ENCODE measurements around the gene NACC2.
"Not testable (repeated sequence)": the region's sequence is repeated elsewhere in the genome, so short reads cannot be mapped to it uniquely, and the experiment has no call there.

NACC2 gene

GRCh38 chr9:136043441-136043991 lies 51.6 kb downstream of the NACC2 start:
- no peak for DNase-seq

DNA sequence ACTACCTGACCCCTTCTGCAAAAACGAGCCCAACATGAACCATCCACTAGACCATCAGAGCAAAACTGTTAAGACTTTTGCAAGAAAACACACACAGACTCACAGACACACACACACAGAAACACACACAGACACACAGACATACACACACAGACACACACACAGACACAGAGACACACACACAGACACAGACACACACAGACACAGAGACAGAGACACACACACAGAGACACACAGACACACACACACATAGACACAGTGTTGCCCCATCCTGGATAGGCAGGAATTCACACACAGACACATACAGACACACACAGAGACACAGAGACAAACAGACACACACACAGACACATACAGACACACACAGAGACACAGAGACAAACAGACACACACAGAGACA lies 52.5 kb downstream of the NACC2 start:
- DNase-seq, result no peak

- not testable (repeated sequence) for DNase-seq
Observed at GRCh38 chr9:136040848-136041247, 54.2 kb downstream of the NACC2 start.

- DNase-seq, result no peak
Observed at GRCh38 chr9:136039488-136039887, 55.6 kb downstream of the NACC2 start.

- DNase-seq, result no peak
Observed at GRCh38 chr9:136036848-136037247, 58.2 kb downstream of the NACC2 start.

GRCh38 chr9:136036050-136036449 lies 59.0 kb downstream of the NACC2 start:
- no peak for DNase-seq

DNA sequence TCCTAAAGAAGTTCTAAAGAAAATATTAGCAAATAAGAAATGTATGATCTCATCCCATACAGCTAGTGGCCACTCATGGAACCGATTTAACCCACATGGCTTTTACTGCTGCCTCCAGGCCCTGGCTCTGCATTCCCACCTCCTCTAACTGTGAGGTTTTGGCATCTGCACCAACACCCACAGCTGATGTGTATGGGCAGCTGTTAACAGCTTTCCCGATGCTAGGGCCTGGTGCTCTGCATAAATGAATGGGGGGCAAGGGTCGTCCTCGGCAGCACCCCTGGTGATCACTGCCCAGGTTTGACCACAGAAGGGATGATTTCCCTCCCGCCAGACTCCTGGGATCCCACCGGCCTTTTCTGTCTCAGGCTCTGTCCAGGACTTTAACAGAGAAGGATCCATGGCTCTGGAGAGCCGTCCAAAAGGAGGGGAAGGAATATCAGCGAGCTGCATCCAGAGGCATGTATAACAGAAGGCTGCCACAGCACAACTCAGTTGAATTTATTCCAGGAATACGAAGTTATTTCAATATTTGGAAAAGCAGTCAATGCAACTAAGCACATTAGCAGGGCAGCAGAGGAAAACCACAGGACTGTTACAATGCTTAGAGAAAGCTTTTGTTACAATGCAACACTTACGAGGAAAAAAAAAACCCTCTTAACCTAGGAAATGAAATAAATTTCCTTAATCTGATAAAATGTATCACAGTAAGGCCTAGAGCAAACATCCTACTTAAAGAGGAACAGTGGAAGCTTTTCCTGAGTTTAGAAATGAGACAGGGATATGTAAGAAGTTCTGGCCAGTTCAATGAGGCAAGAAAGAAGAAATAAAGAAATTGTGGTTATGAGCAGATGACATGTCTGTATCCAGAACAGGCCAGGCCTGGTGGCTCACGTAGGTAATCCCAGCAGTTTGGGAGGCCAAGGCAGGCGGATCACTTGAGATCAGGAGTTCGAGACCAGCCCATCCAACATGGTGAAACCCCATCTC lies 63.1 kb downstream of the NACC2 start:
- DNase-seq, result no peak

DNA sequence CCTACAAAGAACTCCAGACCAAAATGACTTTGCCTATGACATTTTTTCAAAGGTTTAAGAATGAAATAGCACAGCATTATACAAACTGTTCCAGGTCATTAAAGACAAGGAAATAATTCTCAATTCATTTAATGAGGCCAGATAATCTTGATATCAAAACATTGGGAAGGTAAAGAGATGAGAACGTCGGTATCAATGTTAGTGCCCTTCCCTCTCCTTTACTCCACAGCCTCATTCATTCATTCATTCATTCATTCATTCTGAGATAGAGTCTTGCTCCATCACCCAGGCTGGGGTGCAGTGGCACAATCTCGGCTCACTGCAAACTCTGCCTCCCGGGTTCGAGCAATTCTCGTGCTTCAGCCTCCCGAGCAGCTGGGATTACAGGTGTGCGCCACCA lies 64.0 kb downstream of the NACC2 start:
- no peak for DNase-seq

GRCh38 chr9:136029556-136029955 lies 65.5 kb downstream of the NACC2 start:
- DNase-seq, result no peak

DNA sequence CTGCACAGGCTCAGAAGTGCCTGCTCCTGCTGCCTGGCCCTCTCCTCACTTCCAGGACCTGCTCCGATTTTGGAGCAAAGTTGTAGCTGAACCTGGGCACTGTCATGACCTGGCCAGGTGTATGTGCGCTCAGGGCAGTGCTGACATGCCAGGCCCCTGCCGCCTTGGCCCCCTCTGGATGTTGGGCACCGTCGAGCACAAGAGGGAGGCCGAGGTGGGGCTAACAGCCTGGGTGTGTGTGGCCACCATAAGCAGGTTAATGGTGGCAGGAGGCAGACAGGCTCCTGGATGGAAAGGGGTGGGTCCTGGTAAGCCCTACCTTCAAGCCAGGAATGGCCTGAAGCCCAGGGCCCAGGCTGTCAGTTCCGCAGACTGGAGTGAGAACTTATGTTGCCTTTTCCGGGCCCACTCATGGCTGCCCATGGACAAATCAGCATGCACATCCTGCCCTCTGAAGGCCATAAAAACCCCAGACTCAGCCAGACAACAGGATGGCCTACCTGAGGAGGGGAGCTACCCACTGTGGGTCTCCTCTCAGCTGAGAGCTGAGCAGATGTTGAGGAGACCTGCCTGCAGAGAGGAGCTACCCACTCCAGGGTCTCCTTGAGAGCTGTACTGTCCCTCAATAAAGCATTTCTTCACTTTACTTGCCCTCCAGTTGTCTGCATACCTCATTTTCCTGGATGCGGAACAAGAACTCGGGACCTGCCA lies 66.2 kb downstream of the NACC2 start:
- no peak for DNase-seq

DNA sequence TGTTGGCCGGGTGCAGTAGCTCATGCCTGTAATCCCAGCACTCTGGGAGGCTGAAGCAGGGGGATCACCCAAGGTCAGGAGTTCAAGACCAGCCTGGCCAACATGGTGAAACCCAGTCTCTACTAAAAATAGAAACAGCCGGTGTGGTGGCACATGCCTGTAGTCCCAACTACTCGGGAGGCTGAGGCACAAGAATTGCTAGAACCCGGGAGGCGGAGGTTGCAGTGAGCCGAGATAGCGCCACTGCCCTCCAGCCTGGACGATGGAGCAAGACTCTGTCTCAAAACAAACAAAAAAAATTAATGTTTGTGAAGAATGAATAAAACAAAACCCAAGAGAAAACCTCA lies 68.2 kb downstream of the NACC2 start:
- DNase-seq, result not testable (repeated sequence)

DNA sequence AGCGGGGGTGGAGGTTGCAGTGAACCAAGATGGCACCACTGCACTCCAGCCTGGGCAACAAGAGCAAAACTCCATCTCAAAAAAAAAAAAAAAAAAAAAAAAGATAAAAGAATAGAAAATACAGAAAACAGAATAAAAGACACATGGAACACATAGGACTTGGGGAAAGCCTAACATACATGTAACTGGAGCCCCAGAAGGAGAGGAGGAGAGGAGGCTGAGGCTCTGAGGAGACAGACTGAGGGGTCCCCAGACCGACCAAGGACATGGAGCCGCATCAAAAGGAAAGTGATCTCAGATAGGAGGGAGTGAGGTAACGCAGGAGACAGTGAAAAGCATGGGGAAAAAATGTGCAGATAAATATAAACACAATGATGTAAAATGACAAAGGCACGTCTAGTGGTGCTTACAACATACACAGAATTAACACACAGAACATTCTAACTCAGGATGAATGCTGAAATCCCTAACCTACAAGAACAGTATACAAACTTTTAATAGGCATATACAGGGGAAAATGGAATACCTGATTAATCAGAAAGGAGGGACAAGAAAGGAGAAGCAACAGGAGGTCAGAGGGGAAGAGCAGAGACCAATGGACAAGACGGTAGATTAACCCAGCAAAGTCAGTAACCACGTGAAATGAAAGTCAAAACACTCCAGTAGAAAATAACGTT lies 68.7 kb downstream of the NACC2 start:
- no peak for DNase-seq

DNA sequence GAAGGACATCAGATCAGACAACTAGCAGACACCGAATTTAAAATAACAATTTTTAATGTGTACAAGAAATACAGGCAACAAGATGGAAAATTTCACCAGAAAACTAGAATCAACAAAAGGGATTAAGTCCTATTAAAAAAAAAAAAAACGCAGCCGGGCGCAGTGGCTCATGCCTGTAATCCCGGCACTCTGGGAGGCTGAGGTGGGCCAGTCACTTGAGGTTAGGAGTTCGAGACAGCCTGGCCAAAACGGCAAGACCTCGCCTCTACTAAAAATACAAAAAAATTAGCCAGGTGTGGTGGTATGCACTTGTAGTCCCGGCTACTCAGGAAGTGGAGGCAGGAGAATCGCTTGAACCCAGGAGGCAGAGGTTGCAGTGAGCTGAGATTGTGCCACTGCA lies 69.6 kb downstream of the NACC2 start:
- DNase-seq, result no peak

DNA sequence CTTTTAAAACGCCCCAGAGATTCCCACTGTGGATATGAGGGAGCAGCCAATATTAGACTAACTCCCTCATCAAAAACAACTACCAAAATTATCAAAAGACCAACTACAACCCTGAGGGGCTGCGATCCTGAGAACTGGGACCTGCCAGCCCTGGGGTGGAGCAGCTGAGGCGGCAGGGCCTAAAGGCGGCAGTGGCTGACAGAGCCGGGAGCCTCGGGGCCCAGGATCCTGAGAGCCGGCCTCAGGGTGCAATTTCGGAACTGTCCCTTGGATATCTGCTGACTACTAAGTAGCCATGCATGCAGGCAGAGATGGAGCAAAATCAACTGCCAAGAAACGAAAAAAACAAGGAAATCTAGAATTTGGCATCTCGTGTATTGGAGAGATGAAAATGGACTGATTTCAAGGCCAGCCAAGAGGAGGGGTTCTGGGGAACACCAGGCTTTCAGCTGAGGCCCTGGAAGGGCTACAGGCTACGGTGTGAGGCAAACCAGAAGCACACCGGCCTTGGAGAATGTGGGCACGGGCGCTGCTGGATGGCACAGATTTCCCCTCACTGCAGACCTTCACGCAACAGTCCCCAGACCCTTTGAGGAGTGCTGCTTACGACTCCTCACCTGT lies 70.3 kb downstream of the NACC2 start:
- DNase-seq, result no peak

GRCh38 chr9:136024286-136024685 lies 70.8 kb downstream of the NACC2 start:
- no peak for DNase-seq

GRCh38 chr9:136023410-136024225 lies 71.5 kb downstream of the NACC2 start:
- DNase-seq, result no peak

GRCh38 chr9:136022731-136023409 lies 72.2 kb downstream of the NACC2 start:
- no peak for DNase-seq

- no peak for DNase-seq
Observed at GRCh38 chr9:136021872-136022681, 73.0 kb downstream of the NACC2 start.

GRCh38 chr9:136021171-136021871 lies 73.8 kb downstream of the NACC2 start:
- no peak for DNase-seq

GRCh38 chr9:136020671-136021070 lies 74.4 kb downstream of the NACC2 start:
- no peak for DNase-seq
